Mesothelial cell of epicardium (in vitro differentiated cells): ENCODE measurements around the gene ACADM. TPM values are rescaled to one million over a fixed set of nuclear protein-coding genes. Genes with fewer than 3 reads are reported as not detected.

Experiments
- DNase-seq, 2 experiments: peaks; one replicate each; pipeline ENCODE4 v3.0.0; 2021; ENCODE audit warnings: low spot score in 2 of 2; ENCODE audit not compliant: unreplicated experiment in 2 of 2
- H3K27ac Mint-ChIP-seq: 2 replicates; pipeline ENCODE4 v1.8.0; 2021; ENCODE audit warnings: mixed read lengths
- H3K27me3 Mint-ChIP-seq: 2 replicates; pipeline ENCODE4 v1.8.0; 2021; ENCODE audit warnings: low read depth, mixed read lengths
- H3K36me3 Mint-ChIP-seq: 2 replicates; pipeline ENCODE4 v1.8.0; 2021; ENCODE audit warnings: mixed read lengths
- H3K4me1 Mint-ChIP-seq: 2 replicates; pipeline ENCODE4 v1.8.0; 2021; ENCODE audit warnings: mixed read lengths
- H3K4me3 Mint-ChIP-seq: 2 replicates; pipeline ENCODE4 v1.8.0; 2021; ENCODE audit warnings: mild to moderate bottlenecking, moderate library complexity, mixed read lengths
- H3K9me3 Mint-ChIP-seq: 2 replicates; pipeline ENCODE4 v1.8.0; 2021; ENCODE audit warnings: mixed read lengths
- total RNA-seq: library from RNA; stranded (reverse); gene quantifications from 3 replicates; pipeline ENCODE4 v1.2.1, GENCODE V29; 2021
- TF ChIP-seq, protein P1 (sequence below): fragments of 200-600 bp; sonication (generic); IDR thresholded peaks from one replicate; pipeline ENCODE4 v1.5.0; 2021; ENCODE audit warnings: antibody characterized with exemption; ENCODE audit not compliant: unreplicated experiment

Gene ACADM
- total RNA-seq, 1 donor from 2014 or later, result 41.8 TPM

DNA sequence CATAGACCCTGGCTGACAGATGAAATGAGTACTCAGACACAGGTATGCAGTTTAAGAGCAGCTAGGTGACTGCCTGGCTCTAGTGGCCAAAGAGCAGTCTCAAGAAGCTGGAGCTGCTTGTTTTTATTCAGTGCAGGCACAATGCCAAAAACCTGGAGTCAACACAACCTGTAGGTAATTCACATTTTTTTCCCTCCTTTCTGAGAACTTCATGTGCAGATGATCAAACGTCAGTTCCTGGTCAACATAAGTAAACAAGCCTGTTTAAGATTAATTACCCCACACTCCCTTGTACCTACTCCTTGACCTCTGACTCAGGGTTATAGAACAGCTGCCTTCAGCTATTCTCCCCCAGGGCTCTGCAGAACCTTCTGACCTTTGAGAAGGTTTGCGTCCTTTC lies 17.3 kb upstream of the ACADM start:
- no peak overlapping the region for H3K27ac Mint-ChIP-seq
- H3K36me3 Mint-ChIP-seq, result no peaks in the 10 kb centered on the region
- no peaks in the 10 kb centered on the region for H3K4me1 Mint-ChIP-seq
- no peak overlapping the region for H3K4me3 Mint-ChIP-seq
- peaks cover 15% of the 10 kb centered on the region for H3K9me3 Mint-ChIP-seq
- TF ChIP-seq, protein P1, sequence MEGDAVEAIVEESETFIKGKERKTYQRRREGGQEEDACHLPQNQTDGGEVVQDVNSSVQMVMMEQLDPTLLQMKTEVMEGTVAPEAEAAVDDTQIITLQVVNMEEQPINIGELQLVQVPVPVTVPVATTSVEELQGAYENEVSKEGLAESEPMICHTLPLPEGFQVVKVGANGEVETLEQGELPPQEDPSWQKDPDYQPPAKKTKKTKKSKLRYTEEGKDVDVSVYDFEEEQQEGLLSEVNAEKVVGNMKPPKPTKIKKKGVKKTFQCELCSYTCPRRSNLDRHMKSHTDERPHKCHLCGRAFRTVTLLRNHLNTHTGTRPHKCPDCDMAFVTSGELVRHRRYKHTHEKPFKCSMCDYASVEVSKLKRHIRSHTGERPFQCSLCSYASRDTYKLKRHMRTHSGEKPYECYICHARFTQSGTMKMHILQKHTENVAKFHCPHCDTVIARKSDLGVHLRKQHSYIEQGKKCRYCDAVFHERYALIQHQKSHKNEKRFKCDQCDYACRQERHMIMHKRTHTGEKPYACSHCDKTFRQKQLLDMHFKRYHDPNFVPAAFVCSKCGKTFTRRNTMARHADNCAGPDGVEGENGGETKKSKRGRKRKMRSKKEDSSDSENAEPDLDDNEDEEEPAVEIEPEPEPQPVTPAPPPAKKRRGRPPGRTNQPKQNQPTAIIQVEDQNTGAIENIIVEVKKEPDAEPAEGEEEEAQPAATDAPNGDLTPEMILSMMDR, result no peak
- DNase-seq, result no peak
- H3K27me3 Mint-ChIP-seq, result no peaks in the 10 kb centered on the region

DNA sequence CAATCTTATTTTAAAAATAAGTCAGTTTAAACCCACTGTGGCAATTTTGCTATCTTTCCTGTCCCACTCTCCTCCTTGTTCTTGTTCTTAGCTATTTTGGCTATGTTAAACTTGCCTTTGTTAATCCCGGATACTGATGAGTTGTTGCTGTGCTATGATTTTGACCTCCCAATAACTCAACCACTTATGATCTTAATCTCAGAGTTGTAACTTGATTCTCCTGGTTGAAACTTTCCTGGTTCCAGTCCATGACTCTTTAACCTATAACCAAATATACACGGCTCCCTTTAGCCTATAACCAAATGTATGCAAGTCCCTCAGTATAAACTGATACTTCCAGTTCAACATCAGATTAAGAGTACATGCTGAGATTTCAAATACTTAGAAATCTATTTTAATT lies 15.6 kb upstream of the ACADM start:
- Mint-ChIP-seq H3K4me3 (no peak overlapping the region), H3K4me1 (no peaks in the 10 kb centered on the region), H3K27me3 (peaks cover 2% of the 10 kb centered on the region), H3K9me3 (peaks cover 15% of the 10 kb centered on the region), H3K27ac (no peak overlapping the region), H3K36me3 (no peaks in the 10 kb centered on the region)
- TF ChIP-seq, protein P1, result no peak
- DNase-seq, result no peak

DNA sequence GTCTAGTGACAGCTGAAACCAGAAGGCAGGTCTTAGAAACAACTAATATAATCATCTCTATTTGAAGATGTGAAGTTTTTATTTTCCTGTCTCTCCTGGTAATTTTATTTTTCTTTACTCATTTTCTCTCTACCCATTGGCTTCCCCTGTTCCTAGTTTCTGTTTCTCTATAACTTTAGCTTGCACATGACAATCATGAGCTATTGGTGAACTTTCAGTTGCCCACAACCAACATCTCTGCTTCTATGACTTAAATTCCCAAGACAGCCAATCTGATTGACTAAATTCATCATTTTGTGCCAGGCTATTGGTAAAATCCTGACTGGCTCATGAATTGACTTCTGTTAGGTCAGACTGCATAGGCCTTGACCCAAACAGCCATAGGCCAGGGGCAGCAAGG lies 13.7 kb upstream of the ACADM start:
- Mint-ChIP-seq H3K4me1 (no peaks in the 10 kb centered on the region), H3K27me3 (peaks cover 6% of the 10 kb centered on the region), H3K27ac (no peak overlapping the region), H3K4me3 (no peak overlapping the region), H3K36me3 (no peaks in the 10 kb centered on the region), H3K9me3 (peaks cover 15% of the 10 kb centered on the region)
- no peak for DNase-seq
- TF ChIP-seq, protein P1, result no peak

DNA sequence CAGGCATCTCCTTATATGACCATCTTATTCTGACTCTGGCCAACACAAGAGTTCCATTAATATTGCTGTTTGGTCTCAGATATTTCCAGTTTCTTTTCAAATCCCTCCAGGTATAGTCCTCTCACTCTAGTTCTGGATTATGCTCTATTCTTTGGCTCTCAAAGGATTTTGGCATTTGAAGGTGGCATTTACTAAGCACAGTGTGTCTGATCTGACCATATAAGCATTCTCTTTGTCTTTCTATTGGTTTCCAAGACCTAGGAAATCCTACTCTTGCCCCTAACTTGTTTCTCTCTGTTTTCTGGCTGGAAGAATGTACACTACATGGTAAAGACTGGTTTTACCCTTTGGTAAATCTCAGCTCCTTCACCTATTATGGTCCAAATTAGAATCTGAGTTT lies 12.7 kb upstream of the ACADM start:
- H3K9me3 Mint-ChIP-seq, result peaks cover 15% of the 10 kb centered on the region
- H3K27ac Mint-ChIP-seq, result no peak overlapping the region
- no peaks in the 10 kb centered on the region for H3K36me3 Mint-ChIP-seq
- peaks cover 6% of the 10 kb centered on the region for H3K27me3 Mint-ChIP-seq
- no peak for DNase-seq
- TF ChIP-seq, protein P1, result no peak
- H3K4me1 Mint-ChIP-seq, result no peaks in the 10 kb centered on the region
- no peak overlapping the region for H3K4me3 Mint-ChIP-seq

DNA sequence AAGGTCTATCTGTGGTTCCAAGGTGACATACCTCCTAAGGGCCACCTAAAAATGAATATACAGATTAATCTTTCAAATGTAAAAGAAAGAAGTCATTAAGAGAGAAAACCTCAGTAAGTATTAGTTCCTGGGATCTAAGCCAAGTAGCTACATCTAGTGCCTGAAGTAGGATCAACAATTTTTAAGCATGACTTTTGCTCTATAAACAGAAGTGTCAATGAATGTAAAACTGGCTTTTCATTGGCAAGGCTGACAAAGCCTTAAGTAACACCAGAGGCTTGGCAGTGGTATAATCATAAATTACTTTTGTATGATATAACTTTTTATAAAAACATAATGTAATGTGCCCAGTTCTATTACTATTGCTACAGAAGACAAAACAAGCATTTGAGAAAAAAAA lies 12.2 kb upstream of the ACADM start:
- H3K36me3 Mint-ChIP-seq, result no peaks in the 10 kb centered on the region
- no peak for DNase-seq
- no peak overlapping the region for H3K4me3 Mint-ChIP-seq
- H3K4me1 Mint-ChIP-seq, result no peaks in the 10 kb centered on the region
- no peak overlapping the region for H3K27ac Mint-ChIP-seq
- peaks cover 12% of the 10 kb centered on the region for H3K9me3 Mint-ChIP-seq
- TF ChIP-seq, protein P1, result no peak
- peaks cover 6% of the 10 kb centered on the region for H3K27me3 Mint-ChIP-seq

DNA sequence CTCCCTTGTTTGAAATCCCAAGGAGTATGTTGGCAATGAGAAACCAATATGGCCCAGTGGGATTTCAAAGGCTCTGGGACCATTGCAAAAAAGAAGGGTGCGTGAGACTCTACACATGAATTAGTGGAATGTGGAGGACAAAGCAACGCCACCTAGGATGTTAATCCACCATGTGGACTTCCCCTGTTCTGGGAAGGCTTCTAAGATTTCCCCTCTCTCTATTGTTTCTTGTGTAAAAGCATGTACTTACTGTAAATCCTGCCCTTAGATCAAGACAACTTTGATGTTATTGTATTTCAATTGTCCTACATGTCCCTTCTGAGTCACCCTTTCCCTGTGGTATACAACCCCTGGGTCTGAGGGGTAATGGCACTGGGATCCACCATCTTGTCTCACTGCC lies 4.7 kb upstream of the ACADM start:
- Mint-ChIP-seq H3K36me3 (no peaks in the 10 kb centered on the region), H3K27me3 (no peaks in the 10 kb centered on the region), H3K27ac (no peak overlapping the region), H3K9me3 (no peaks in the 10 kb centered on the region), H3K4me3 (no peak overlapping the region), H3K4me1 (no peaks in the 10 kb centered on the region)
- TF ChIP-seq, protein P1, result no peak
- DNase-seq, result no peak
